ENCODE data around the gene PRSS21. TPM values are rescaled to one million over a fixed set of nuclear protein-coding genes. Genes with fewer than 3 reads are reported as not detected.

The PRSS21 gene
- total RNA-seq, 4 donors from 2014 or later: 0.68 TPM; not detected in 3

GRCh38 chr16:2867987-2868789 lies 51.2 kb downstream of the PRSS21 start:
- no peak for TF ChIP-seq CTCF (IDR thresholded peaks at IDR 0.05; ENCODE audit: low read depth)

Small RNA genes within 50 kb of the gene (small RNA-seq; reads per million reads assigned to genes)
- not detected for gene SNORA3C

Other genes starting within 250 kb of the PRSS21 start
- gene KCTD5, start 134.7 kb upstream of the PRSS21 start, total RNA-seq: 10 to 100 TPM; 13.7 to 22.7 (median 21.2) TPM
- gene PRSS27, start 97.0 kb upstream of the PRSS21 start, total RNA-seq: 1 to 10 TPM in 3 of 4 donors, under 1 TPM in 1; 0.82 to 3.0 (median 1.4) TPM
- 100 to 1,000 TPM; 245 to 552 (median 404) TPM for gene SRRM2, start 64.6 kb upstream of the PRSS21 start, total RNA-seq
- gene ELOB, start 40.0 kb upstream of the PRSS21 start, total RNA-seq: 100 to 1,000 TPM; 264 to 371 (median 280) TPM
- gene PRSS33, start 29.7 kb upstream of the PRSS21 start, total RNA-seq: not detected
- not detected for gene PRSS41, start 18.8 kb upstream of the PRSS21 start, total RNA-seq
- gene ZG16B, start 13.1 kb downstream of the PRSS21 start, total RNA-seq: 1 to 10 TPM in 1 of 4 donors, not detected in 3; 3.1 TPM
- 1 to 10 TPM in 1 of 4 donors, not detected in 3; 1.5 TPM for gene PRSS22, start 40.9 kb downstream of the PRSS21 start, total RNA-seq
- gene FLYWCH2, start 66.0 kb downstream of the PRSS21 start, total RNA-seq: 10 to 100 TPM; 20.5 to 61.4 (median 29.1) TPM
- gene FLYWCH1, start 94.7 kb downstream of the PRSS21 start, total RNA-seq: 10 to 100 TPM; 11.6 to 62.9 (median 18.7) TPM
- gene KREMEN2, start 147.0 kb downstream of the PRSS21 start, total RNA-seq: not detected
- gene PAQR4, start 152.1 kb downstream of the PRSS21 start, total RNA-seq: 1 to 10 TPM; 1.5 to 5.7 (median 3.8) TPM
- 1 to 10 TPM in 3 of 4 donors, not detected in 1; 1.5 to 2.0 (median 1.8) TPM for gene PKMYT1, start 163.2 kb downstream of the PRSS21 start, total RNA-seq
- gene CLDN9, start 195.7 kb downstream of the PRSS21 start, total RNA-seq: 1 to 10 TPM in 1 of 4 donors, not detected in 3; 1.3 TPM
- not detected for gene CLDN6, start 200.9 kb downstream of the PRSS21 start, total RNA-seq
- 10 to 100 TPM in 2 of 4 donors, 1 to 10 TPM in 2; 8.1 to 20.7 (median 13.5) TPM for gene TNFRSF12A, start 203.1 kb downstream of the PRSS21 start, total RNA-seq
- gene HCFC1R1, start 206.7 kb downstream of the PRSS21 start, total RNA-seq: 10 to 100 TPM; 17.8 to 30.9 (median 27.9) TPM
- gene THOC6, start 206.8 kb downstream of the PRSS21 start, total RNA-seq: 10 to 100 TPM; 10.8 to 17.2 (median 13.8) TPM
- not detected for gene BICDL2, start 219.7 kb downstream of the PRSS21 start, total RNA-seq
- under 1 TPM in 1 of 4 donors, not detected in 3; 0.57 TPM for gene MMP25, start 229.3 kb downstream of the PRSS21 start, total RNA-seq
- gene IL32, start 248.4 kb downstream of the PRSS21 start, total RNA-seq: 10 to 100 TPM in 3 of 4 donors, 1 to 10 TPM in 1; 8.4 to 21.1 (median 13.1) TPM